EL (cell line): ENCODE data around the gene ING4.
A peak's percentile ranks its signal among the peaks of the same experiment; 100 is the strongest.
"Not testable (repeated sequence)": the region's sequence is repeated elsewhere in the genome, so short reads cannot be mapped to it uniquely, and the experiment has no call there.

Experiments
- DNase-seq: peaks from one replicate; pipeline ENCODE4 v3.0.0-alpha.2; 2016

Gene ING4

GRCh38 chr12:6662906-6663742, at the start of gene ING4:
TSS of gene ING4 (minus strand) at chr12:6663119. CDS start at chr12:6663101, 18 bp downstream.
- peak; percentile 100 for DNase-seq

GRCh38 chr12:6708960-6709394, 46.1 kb upstream of the ING4 start:
- DNase-seq = no peak

GRCh38 chr12:6708351-6708750, 45.4 kb upstream of the ING4 start:
- not testable (repeated sequence) for DNase-seq

DNA sequence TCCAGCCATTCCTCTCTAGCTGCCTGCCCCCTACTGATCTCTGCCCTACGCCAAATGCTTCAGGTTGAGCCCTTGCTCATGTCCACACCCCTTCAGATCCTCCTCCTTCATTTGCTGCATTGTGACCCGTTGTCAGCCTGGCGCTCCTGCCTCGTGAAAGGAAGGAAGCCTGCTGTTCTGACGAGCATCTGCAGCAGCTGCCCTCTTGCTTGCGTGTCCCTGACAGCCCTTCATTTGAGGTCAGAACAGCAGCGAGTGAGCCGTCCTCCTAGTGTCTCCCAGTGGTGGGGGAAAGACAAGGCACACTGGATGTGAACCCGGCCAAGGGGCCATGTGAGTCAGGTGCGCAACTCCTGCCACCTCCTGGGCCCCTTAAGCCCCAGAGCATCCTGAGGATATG, 40.7 kb upstream of the ING4 start:
- DNase-seq = no peak

DNA sequence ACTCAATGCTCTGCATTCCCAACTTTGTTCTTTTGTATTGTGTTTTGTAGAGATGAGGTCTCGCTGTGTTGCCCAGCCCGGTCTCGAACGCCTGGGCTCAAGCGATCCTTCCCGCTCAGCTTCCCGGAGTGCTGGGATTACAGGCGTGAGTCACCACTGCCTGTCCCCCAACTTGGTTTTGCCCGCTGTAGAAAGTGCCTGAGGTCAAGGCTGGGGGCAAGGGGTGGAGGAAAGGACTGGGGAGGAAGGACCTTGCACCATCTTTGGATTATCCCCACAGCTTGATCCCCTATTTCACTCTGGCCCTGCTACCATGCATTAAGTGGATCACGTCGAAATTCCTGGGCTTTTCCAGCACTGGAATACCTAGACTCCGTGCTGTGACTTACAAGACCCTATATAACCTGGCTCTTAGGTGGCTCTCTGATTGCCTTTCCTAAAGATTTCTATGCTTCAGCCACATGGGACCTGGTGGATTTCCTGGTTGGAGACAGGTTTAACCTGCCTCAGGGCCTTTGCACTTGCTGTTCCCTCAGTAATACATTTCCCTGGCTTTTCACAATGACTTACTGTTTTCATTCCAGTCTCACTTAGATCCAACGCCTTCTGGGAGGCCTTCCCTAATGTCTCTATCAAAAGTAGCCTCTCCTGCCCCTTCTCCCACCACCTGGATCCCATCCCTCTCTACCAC, 38.3 kb upstream of the ING4 start:
- DNase-seq = peak; percentile 41

- peak; percentile 33 for DNase-seq
These were observed 37.7 kb upstream of the ING4 start, which contains the start of gene PIANP for GRCh38 chr12:6700646-6701051. TSS of gene PIANP (minus strand) at chr12:6700815. CDS start at chr12:6698061, 2,754 bp downstream.

DNA sequence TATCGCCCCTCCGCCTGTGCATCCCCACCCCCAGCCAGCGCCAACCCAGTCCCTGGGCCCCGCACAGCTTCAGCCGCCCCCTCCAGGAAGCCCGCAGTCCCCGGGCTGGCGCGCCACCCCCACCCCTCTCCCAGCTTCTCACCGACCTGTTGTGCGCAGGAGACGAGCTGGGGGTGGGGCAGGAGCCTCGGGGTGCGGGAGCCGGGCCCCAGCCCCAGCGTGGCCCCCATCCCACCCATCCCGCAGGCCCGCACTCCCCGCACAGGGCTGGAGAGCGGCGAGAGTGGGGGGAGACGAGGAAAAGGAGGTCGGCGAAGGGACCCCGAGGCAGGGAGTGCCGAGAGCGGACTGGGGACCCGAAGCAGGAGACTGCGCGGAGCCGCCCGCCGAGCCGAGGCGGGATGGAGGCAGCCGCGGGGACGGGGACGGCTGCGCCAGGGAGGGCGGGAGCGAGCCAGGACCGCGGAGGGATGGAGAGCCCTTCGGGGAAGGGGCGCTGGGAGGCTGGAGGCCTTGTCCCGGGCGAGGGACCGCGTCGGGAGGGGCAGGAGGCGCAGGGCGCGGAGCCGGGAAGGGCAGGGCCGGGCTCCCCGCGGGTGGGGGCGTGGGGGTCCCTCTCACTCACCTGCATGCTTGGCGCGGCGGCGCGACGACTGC, 37.2 kb upstream of the ING4 start:
- DNase-seq = no peak

DNA sequence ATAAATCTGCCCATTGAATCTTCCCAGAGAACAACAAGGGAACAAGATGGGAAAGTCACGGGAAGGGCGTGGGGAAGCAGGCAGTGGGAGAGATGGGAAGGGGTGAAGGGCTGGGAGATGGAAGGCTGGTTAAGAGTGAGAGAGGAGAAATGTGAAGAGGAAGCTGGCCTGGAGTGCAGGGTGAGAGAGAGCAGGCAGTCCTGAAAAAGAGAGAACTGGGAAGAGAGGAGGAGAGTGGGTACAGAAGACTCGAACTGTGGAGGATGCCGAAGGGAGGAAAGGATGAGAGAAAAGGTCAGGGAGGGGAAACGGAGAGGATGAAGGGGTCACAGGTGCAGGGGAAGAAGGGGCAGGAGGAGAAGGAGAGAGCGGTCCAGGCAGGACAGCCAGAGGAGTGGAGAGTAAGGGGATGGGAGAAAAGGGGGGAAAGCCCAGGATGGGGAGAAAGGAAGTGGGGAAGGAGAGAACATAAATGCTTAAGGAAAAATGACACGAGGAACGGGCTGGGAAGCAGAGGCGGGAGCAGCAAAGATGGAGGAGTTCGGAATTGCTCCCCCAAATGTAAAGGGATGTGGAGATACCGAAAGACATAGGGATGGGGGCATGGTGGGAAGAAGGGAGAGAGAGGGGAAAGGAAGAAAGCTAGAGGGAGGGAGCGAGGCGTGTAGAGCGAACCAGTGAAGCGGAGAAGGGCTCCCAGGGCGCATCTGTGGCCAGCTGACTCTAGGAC, 36.5 kb upstream of the ING4 start:
- no peak for DNase-seq

- no peak for DNase-seq
These were observed 35.6 kb upstream of the ING4 start for GRCh38 chr12:6698352-6699046.

GRCh38 chr12:6697584-6698351, 34.8 kb upstream of the ING4 start:
- DNase-seq = peak; percentile 80

GRCh38 chr12:6696690-6697583, 34.0 kb upstream of the ING4 start:
- no peak for DNase-seq

DNA sequence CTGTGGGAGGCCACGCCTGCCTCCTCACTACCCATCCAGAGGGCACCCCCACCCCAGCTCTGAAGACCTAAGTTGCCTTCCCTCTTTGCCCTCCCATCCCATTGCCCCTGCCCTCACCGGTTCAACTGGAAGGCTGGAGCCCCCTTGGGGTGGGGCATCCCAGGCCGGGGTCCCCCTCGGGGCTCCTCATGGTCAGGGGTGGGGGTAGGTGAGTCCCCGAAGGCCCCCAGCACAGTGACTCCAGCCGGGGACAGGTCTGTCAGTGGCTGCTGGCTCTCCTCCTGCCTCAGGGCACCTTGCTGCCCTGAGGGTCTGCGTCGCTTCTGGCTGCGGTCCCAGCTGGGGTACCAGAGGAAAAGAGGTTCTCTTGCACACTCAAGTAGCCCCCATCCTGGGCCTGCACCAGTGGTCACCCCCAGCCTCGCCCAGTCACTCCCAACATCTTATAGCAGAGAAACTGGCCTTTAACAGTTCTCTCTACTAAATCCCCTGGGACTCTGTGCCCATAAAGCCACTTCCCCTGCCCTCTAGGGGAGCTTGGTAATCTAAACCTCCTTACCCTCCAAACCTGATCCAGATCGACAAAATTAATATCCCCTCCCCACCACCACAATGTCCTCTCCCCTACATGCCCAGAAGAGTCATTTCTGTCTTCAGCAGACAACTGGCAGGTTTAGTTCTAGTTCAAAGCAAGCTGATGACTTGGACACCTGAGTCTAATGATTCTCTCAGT, 32.6 kb upstream of the ING4 start:
- no peak for DNase-seq

- no peak for DNase-seq
These were observed 31.8 kb upstream of the ING4 start for GRCh38 chr12:6694701-6695100.

DNA sequence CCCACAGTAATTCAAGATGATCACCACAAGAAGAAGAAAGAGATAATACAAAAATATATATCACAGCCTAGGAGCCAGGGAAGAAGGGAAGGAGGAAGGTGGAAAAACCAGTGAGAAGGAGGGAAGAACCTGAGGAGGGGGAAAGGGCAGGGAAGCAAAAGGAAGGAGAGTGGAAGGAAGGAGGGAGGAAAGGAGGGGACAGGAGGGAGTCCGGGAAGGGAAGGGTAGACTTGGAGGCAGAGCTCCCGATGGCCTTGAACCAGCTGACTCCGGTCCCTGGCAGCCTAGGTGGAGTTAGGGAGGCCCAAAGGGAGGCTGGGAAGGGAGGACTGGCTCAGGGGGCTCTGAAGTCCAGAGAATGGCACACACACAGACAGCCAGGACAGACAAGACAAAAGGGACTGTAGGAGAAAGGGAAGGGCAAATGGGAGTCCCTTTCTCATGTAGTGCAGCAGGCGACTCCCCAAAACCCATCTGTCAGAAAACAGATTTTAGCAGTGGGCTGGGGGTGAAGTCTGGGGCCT, 31.0 kb upstream of the ING4 start:
- DNase-seq = no peak

DNA sequence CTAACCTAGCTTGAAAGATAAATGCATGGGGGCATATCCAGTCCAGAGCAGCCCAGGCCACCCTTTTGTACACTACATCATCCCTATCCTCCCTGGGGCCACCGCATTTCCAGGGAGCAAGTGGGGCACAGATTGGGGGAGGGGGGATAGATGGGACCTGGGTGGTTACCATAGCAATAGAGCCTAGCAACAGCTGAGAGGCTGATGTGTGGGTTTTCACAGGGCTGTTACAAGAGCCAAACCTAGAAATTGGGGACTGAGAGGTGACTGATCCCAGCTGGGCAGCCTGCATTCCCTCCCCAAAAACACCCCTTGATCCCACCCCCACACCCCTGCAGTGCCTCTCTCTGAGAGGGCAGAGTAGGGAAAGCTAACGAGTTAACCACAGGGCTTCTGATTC, 30.0 kb upstream of the ING4 start:
- no peak for DNase-seq

DNA sequence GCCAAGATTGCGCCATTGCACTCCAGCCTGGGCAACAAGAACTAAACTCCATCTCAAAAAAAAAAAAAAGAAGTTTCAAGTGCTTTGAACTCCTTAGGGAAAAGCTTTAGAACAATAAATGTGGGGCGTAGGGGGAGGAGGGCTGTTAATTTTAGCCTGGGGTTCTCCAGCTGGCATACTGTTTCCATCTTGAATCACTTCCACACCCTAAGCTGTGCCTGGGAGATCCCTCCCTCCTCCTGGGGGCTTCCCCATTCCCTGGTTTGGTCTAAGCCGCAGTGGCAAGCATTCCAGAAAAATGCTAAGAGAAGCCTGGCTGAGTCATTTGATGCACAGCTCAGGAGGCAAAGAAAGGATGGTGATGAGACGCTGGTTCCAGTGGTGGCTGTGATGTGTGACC, 28.6 kb upstream of the ING4 start:
- peak; percentile 78 for DNase-seq

DNA sequence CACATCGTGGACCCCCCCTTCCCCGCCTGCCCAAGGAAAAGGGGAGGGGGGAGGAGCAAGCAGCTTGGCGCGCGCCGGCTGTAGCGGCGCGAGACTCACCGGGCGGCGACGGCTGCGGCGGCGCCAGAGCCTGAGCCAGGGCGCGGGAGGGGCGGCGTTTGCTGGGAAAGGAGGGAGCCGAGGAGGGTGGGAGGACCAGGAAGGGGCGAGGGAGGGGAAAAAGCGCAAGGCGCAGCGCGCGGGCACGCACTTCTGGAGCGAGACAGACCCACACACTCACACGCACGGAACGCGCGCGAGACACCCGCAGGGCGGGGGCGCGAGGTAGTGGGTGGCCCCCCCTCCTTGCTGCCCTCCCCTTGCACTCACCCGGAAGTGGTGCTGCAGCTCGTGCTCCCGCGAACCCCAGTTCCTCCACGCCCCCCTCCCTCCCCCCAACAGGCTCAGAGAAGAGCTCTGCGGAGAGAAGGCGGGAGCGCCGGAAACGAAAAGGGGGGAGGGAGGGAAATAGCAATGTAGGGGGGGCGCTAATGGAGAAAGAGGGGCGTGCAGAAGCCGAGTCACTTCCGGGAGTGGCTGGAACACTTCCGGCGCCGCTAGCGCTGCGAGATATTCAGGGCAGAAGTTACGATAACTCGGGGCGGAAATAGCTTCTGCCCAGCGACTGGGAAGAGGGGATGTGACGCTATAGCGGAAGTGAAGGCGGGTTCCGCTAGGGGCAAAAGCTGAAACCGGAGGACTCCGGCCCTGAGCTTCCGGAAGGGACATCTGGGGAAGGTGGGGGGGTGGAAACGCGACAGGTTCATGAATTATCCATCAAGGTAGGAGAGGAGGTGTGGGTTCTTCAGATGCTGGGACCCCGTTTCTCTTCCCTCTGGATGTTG, 26.3 kb upstream of the ING4 start, which contains the start of gene ZNF384:
Gene ZNF384, minus strand, starts transcription at position 377 of the 884 bp plus-strand sequence. CDS start 9,855 bp downstream, outside the sequence.
- peak; percentile 100 for DNase-seq

GRCh38 chr12:6688543-6688998, 25.7 kb upstream of the ING4 start:
- no peak for DNase-seq
